Omental fat pad (tissue), 4 donors: ENCODE measurements around the gene TRAPPC3L. TPM values are rescaled to one million over a fixed set of nuclear protein-coding genes. Genes with fewer than 3 reads are reported as not detected.

Experiments
- ATAC-seq: fragments of 150-250 bp; one replicate; pipeline ENCODE4 v1.9.1; 2016; ENCODE audit warnings: mild to moderate bottlenecking, moderate library complexity; ENCODE audit not compliant: low FRiP score
- DNase-seq: peaks from one replicate; pipeline ENCODE4 v3.0.0-alpha.2; 2019; ENCODE audit warnings: low spot score
- total RNA-seq, 4 donors: library from RNA; depleted of rRNA; stranded (reverse); fragments of >200 nt; gene quantifications; one replicate each; pipeline ENCODE4 v1.1.0, GENCODE V29; 2016
- TF ChIP-seq, protein P1 (sequence below), 3 donors: fragments of 450-650 bp; IDR thresholded peaks; one replicate each; pipeline ENCODE4 v1.5.1; 2016 to 2017; ENCODE audit warnings: antibody characterized with exemption in 3 of 3, mild to moderate bottlenecking in 3 of 3, moderate library complexity in 2 of 3

TRAPPC3L gene
- total RNA-seq, 4 donors from 2014 or later, result 0.63 TPM; not detected in 3

DNA sequence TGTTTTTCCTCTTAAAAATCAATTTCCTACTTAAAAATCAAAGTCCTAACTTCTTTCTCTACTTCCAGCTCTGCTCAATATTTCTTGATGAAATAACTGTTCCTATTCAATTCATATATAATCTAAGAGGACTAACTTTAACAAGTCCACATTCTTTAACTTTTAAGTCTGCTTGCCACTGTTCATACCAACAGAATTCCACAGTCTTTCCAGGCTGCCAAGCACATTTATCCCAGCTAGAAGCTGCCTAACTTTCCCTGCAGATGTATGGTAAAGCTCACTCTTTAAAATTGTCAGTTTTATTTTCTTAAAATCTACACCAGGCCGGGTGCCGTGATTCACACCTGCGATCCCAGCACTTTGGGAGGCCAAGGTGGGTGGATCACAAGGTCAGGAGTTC, 72.8 kb downstream of the TRAPPC3L start:
- TF ChIP-seq, protein P1, sequence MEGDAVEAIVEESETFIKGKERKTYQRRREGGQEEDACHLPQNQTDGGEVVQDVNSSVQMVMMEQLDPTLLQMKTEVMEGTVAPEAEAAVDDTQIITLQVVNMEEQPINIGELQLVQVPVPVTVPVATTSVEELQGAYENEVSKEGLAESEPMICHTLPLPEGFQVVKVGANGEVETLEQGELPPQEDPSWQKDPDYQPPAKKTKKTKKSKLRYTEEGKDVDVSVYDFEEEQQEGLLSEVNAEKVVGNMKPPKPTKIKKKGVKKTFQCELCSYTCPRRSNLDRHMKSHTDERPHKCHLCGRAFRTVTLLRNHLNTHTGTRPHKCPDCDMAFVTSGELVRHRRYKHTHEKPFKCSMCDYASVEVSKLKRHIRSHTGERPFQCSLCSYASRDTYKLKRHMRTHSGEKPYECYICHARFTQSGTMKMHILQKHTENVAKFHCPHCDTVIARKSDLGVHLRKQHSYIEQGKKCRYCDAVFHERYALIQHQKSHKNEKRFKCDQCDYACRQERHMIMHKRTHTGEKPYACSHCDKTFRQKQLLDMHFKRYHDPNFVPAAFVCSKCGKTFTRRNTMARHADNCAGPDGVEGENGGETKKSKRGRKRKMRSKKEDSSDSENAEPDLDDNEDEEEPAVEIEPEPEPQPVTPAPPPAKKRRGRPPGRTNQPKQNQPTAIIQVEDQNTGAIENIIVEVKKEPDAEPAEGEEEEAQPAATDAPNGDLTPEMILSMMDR (IDR thresholded peaks at IDR 0.05), result no peak
- ATAC-seq, result no peak

DNA sequence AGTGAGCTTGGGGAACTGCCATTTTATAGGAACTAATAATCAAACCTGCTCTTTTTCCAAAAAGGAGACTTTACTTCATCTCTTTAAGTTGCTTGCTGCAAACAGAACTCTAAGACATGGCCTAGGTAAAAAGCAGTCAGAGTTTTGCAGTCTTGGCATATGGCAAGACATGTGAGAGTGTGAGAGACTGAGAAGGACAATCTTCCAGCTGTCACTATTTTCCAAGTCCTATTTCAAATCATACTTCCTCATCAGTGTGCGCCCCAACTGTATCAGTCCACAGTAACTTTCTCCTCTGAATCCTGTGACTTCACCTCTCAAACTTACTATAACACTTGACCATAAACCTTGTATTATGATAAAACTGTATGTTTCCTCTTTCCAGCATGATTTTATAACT, 74.0 kb downstream of the TRAPPC3L start:
- no peak for ATAC-seq
- DNase-seq, result no peak
- TF ChIP-seq, protein P1 (IDR thresholded peaks at IDR 0.05), result no peak

More for the DNA sequence above, 72.8 kb downstream of the TRAPPC3L start:
- no peak for DNase-seq

DNA sequence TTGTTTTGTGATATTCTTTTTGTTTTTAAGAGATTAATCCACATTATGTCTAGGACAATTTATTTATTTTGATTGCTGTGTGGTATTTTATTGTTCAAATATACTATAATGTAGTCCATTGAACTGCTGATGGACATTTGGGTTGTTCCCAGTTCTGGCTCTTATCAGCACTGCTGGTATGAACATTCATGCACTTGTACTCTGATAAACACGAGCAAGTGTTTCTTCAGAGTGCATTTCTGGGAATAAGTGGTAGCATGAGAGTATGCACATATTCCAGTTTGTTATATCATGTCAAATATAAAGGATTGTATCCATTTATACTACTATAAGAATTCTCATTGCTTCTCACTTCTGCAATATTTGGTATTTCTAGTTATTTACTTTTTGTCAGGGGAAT, 77.2 kb downstream of the TRAPPC3L start:
- DNase-seq (no peak), ATAC-seq (no peak)
- TF ChIP-seq, protein P1 (IDR thresholded peaks at IDR 0.05), result no peak

DNA sequence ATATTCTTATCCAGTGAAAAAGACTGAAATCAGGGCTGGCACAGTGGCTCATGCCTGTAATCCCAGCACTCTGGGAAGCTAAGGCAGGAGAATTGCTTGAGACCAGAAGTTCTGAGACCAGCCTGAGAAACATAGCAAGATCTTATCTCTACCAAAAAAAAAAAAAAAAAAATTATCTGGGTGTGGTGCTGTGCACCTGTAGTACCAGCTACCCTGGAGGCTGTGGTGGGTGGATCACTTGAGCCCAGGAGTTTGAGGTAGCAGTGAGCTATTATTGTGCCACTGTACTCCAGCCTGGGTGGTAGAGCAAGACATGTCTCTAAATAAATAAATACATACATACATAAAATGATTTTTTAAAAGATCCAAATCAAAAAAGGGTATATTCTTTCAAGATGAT, 78.0 kb downstream of the TRAPPC3L start:
- ATAC-seq (no peak), DNase-seq (no peak)
- TF ChIP-seq, protein P1 (IDR thresholded peaks at IDR 0.05), result no peak

DNA sequence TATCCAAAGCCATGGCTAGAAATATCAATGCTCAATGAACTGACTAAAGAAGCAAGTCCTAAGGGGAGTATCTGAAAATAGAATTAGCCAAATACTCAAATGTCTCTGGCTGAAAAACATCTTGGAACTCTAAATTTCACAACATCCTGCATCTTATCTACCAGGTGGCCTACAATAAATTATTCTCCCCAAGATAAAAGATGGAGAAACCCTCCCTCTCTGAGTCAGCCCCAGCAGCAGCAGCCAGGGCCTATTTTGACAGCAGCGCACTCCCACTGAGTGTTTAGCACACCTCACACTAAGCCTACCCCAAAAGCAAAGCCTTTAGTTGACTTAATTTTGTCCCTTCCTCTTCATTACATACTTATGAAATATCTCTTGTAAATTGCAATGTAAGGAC, 78.4 kb downstream of the TRAPPC3L start:
- TF ChIP-seq, protein P1 (IDR thresholded peaks at IDR 0.05), result no peak
- peak; percentile 78 for ATAC-seq
- DNase-seq, result no peak

DNA sequence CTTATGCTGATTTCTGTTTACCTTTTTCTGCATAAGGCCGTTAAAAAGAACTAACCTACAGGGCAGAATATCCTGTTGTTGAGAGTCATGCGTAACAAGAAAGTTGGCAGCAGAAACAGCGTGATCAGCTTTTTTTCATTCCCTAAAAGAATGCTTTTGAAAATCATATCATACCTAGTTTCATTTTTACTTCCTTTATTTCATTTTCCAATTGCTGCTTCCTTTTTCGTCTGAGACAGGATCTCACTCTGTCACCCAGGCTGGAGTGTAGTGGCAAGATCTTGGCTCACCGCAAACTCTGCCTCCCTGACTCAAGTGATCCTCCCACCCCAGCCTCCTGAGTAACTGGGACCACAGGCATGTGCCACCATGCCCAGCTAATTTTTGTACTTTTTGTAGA, 80.2 kb downstream of the TRAPPC3L start:
- DNase-seq (no peak), ATAC-seq (no peak)
- TF ChIP-seq, protein P1 (IDR thresholded peaks at IDR 0.05), result no peak

DNA sequence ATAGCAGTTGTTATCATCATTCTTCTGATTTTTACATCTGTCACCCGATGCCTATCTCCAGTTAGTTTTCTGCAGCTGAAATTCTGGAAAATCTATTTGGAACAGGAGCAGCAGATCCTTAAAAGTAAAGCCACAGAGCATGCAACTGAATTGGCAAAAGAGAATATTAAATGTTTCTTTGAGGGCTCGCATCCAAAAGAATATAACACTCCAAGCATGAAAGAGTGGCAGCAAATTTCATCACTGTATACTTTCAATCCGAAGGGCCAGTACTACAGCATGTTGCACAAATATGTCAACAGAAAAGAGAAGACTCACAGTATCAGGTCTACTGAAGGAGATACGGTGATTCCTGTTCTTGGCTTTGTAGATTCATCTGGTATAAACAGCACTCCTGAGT, 82.2 kb downstream of the TRAPPC3L start:
- ATAC-seq, result no peak
- TF ChIP-seq, protein P1 (IDR thresholded peaks at IDR 0.05), result no peak
- no peak for DNase-seq
